HuH-7 (cell line): ENCODE results near the gene LRP3.
A peak's percentile ranks its signal among the peaks of the same experiment; 100 is the strongest.
"Not testable (repeated sequence)": the region's sequence is repeated elsewhere in the genome, so short reads cannot be mapped to it uniquely, and the experiment has no call there.

Experiments
- DNase-seq: peaks from one replicate; pipeline ENCODE4 v3.0.0; 2011; ENCODE audit warnings: low spot score

Gene LRP3

DNA sequence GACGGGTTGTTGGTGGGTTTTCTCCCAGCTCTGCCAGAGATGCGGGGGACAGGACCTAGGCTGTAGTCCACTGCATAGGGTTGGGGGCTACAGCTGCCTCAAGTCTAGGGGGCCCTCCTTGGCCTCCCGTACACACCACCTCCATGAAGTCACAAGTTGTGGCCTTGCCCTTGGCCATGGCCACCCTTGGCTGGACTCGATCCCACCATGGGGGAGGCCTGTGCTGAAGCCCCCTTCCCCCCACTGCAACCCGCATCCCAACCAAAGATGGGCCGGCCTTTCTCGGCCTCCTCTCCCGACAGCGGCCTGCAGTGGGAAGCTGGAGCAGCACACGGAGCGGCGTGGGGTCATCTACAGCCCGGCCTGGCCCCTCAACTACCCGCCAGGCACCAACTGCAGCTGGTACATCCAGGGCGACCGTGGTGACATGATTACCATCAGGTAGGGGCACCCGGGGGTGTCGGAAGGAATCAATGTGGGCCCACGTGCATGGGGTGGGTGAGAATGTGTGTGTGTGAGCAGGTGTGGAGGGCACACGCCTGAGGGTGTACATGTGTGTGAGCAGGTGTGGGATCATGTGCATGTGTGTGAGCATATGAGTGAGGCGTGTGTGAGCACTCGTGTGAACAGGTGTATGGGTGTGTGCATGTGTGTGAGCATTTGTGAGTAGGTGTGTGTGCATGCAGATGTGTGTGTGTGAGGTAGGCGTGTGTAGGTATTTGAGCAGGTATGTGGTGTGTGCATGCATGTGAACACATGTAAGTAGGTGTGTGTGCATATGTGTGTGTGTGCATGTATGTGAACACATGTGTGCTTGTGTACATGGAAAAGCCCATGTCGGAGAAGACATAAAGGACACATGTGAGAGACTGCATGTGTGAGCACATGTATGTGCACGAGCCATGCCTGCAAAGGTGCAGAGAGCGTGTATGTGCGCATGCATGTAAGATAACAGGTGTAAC lies 8.7 kb downstream of the LRP3 start:
- no peak for DNase-seq

DNA sequence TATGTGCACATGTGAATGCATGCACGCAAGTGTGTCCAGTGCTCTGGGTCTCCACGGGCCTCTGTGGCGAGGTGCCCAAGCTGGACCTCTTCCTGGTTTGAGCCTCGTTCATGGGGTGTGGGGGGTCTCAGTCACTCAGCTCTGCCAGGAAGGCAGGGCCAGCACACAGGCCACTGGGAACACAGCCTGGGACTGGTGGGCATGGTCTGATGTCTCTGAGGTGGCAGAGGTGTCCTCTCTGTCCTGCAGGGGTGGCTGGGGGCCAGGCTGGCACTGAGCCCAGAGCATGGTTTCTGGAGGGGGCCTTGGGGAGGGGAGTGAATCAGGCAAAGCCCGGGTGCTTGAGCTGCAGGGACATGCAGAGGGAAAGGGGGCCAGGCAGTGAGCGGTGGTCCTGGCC lies 9.4 kb downstream of the LRP3 start:
- DNase-seq: no peak

GRCh38 chr19:33204136-33204973 lies 10.2 kb downstream of the LRP3 start:
- DNase-seq: no peak

- DNase-seq: no peak
Measured at GRCh38 chr19:33205110-33205509, 11.0 kb downstream of the LRP3 start.

DNA sequence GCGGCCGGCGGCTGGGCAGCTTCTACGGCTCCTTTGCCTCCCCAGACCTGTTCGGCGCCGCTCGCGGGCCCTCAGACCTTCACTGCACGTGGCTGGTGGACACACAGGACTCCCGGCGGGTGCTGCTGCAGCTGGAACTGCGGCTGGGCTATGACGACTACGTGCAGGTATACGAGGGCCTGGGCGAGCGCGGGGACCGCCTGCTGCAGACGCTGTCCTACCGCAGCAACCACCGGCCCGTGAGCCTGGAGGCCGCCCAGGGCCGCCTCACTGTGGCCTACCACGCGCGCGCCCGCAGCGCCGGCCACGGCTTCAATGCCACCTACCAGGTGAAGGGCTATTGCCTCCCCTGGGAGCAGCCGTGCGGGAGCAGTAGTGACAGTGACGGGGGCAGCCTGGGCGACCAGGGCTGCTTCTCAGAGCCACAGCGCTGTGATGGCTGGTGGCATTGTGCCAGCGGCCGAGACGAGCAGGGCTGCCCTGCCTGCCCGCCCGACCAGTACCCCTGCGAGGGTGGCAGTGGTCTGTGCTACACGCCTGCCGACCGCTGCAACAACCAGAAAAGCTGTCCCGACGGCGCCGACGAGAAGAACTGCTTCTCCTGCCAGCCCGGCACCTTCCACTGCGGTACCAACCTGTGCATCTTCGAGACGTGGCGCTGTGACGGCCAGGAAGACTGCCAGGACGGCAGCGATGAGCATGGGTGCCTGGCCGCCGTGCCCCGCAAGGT lies 11.6 kb downstream of the LRP3 start:
- no peak for DNase-seq

GRCh38 chr19:33206261-33207039 lies 12.3 kb downstream of the LRP3 start:
- no peak for DNase-seq

DNA sequence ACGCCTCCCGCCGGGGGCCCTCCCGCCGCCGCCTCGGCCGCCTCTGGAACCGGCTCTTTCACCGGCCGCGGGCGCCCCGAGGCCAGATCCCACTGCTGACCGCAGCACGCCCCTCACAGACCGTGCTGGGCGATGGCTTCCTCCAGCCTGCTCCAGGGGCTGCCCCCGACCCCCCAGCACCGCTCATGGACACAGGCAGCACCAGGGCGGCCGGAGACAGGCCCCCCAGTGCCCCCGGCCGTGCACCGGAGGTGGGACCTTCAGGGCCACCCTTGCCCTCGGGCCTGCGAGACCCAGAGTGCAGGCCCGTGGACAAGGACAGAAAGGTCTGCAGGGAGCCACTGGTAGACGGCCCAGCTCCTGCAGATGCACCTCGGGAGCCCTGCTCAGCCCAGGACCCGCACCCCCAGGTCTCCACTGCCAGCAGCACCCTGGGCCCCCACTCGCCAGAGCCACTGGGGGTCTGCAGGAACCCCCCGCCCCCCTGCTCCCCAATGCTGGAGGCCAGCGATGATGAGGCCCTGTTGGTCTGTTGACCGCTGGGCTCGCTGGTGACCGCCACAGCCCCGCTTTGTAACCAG lies 13.0 kb downstream of the LRP3 start:
- no peak for DNase-seq

GRCh38 chr19:33207903-33208302 lies 13.8 kb downstream of the LRP3 start:
- no peak for DNase-seq

DNA sequence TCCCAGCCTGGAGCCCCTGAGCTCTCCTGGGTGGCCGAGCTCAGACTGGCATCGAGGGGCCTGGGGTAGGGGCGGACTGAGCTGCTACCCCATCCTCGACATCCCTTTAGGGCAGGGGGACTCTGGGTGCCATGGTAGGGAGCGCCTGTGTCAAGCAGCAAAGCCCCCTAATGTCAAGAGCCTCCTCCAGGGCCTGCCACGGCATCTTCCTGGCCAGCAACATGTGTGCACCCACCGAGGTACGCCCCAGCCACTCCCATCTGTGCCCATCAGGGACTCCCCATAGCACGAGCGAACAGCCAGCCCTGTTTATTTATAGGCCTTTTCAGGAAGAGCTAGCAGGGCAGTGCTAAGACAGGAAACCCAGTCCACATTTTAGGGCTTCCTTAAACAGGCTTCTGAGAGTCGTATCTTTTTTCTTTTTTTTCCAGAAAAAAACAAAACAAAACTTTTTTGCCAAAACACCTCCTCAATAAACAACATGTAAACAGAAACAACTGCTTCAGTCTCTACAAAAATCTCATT lies 14.3 kb downstream of the LRP3 start:
- DNase-seq: no peak

- DNase-seq: no peak
Measured at GRCh38 chr19:33208904-33209849, 15.0 kb downstream of the LRP3 start.

DNA sequence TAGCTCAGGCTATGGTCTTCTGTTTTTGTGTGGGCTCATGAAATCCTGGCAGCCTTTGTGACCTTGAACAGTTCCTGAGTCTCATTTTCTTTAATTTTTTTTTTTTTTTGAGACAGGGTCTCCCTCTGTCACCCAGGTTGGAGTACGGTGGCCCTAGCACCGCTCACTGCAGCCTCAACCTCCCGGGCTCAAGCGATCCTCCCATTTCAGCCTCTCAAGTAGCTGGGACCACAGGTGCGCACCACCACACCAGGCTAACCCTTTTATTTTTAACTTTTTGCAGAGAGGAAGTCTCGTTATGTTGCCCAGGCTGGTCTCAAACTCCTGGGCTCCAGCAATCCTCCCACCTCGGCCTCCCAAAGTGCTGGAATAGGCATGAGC lies 15.7 kb downstream of the LRP3 start:
- not testable (repeated sequence) for DNase-seq

DNA sequence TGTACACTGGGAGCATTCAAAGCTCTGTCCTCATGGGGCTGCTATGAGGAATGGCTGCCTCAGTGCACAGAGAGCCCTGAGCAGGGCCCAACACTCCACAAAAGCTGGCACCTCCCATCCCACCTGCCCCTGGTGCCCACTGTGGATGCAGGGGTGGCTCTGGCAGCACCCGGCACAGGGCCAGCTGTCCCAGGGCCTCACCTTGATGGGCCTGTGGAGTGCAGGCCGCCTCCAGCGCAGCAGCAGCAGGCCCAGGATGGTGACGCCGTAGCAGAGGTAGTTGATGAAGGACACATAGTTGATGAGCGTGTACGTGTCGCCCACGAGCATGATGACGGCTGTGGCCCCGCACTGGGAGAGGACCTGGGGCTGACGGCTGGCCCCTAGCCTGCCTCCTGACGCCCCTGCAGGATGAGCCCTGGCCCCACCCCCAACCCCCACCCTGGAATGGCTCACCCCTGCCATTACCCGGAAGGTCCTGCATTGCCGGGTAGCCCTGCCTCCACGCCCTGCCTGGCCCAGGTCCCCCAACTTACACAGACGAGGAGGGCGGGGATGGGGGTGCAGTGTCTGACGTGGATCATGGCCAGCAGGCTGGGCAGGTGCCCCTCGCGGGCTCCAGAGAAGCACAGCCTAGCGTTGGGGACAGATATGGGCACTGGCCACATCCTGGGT lies 16.3 kb downstream of the LRP3 start:
- DNase-seq: no peak

- DNase-seq: no peak
Measured at GRCh38 chr19:33211794-33212435, 17.8 kb downstream of the LRP3 start.

DNA sequence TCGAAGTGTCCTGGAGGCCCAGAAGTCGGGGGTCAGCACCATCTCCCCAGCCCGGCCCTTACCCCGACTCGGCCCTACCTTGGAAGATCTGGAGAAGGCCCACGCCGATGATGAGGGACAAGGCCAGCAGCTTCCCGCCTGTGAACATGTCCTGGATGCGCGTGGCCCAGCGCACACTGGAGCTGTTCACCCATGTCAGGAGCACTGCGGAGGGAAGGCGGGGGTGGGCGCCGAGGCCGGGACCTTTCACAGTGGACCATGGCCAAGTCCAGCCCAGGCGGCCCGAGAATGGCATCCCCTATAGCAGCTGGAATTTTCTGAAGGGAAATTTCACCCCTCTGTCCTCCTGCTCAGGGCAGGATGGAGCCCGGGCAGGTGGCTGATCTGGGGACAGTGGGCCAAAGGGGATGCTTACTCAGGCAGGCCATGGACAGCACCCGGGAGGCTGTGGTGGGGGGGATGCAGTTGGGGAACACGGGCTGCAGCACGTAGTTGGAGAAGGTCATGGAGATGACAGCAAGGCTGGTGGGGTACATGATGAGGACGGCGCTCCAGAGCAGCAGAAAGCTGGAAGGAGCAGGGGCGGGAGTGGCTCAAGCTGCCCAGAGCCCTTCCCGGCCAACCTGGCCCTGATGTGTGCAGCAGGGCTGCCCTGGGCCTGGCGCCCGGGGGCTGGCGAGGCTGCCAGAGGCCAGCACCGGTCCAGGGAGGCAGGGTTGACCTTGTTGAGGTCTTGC lies 18.5 kb downstream of the LRP3 start:
- no peak for DNase-seq

GRCh38 chr19:33214596-33214995 lies 20.5 kb downstream of the LRP3 start:
- DNase-seq: peak; percentile 83

GRCh38 chr19:33215438-33216197 lies 21.5 kb downstream of the LRP3 start:
- DNase-seq: no peak

DNA sequence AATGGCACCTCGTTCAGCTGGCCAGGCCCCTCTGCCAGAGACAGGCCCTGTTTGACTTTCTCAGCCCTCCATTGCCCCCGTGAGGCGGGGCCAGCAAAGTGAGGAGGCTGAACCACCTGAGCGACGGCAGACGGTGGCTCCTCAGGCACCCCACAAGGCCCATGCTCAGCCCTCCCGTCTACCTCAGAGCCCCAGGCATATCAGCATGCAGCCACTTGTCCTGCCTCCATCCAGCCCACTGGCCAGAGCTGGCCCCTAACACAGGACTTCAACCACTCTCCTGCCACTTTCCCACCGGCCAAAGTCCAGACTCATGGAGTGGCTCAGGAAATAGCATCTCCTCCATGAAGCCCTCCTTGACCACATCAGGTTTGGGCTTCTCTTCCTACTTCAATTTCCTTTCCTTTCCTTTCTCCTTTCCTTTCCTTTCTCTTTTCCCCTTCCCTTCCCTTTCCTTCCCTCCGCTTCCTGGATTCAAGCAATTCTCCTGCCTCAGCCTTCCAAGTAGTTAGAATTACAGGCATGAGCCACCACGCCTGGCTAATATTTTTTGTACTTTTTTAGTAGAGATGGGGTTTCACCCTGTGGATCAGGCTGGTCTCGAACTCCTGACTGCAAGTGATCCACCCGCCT lies 22.2 kb downstream of the LRP3 start:
- DNase-seq: no peak
